ENCODE measurements around the gene IARS1. TPM values are rescaled to one million over a fixed set of nuclear protein-coding genes. Genes with fewer than 3 reads are reported as not detected.

The IARS1 gene
- 27.1 TPM for total RNA-seq (2013)
- polyA plus RNA-seq: 10 to 100 TPM in 2 of 3 donors, 1 to 10 TPM in 1; 7.1 to 24.2 (median 22.8) TPM
- 11.6 and 13.8 TPM in 2 replicates for polyA minus RNA-seq
- total RNA-seq: 44.2 to 251 (median 129) reads per million in 11 experiments

GRCh38 chr9:92293452-92294296 is at the start of gene IARS1:
TSS of gene IARS1 (minus strand) at chr9:92293697. CDS start at chr9:92289419, 4,278 bp downstream.
- H4K20me1 ChIP-seq (ENCODE audit: insufficient read depth, low read length): no peaks in the 10 kb centered on the region
- peak within 1 kb of the TSS; percentile 92 for H3K4me2 ChIP-seq (replicated peaks; ENCODE audit: extremely low read depth, low read length, poor library complexity, severe bottlenecking)
- H3K36me3 ChIP-seq (replicated peaks in 1 of 2; ENCODE audit: control insufficient read depth in 1 of 2, insufficient read depth in 2 of 2, low read length in 2 of 2): peaks cover 19 to 34% of the 10 kb centered on the region in 2 donors
- H3K4me3 Mint-ChIP-seq: peak within 1 kb of the TSS; percentile 92 to 97
- peaks cover 14 to 23% of the 10 kb centered on the region in 2 donors for H3K4me1 ChIP-seq (ENCODE audit: control insufficient read depth in 1 of 2, insufficient read depth in 2 of 2, low read length in 2 of 2)
- DNase-seq: peak; percentile 98
- H3K9ac ChIP-seq (ENCODE audit: insufficient read depth, low read length, poor library complexity, severe bottlenecking): peak within 1 kb of the TSS; percentile 73
- intact Hi-C loops (cut with micrococcal nuclease): loop anchor here (2.0 to 10.0 kb wide), 3 partner anchors 31 to 179 kb away; partner anchors contain the start of genes CENPP (in 2 of the 2), NOL8 (in 2 of the 2) and SPTLC1 (in 2 of the 2)
- H3K27ac Mint-ChIP-seq: peak within 1 kb of the TSS; percentile 82 to 95 (median 91)
- peak; percentile 26 for TF ChIP-seq CTCF (IDR thresholded peaks at IDR 0.05)
- WGBS (ENCODE audit: insufficient coverage): under 1% methylated on average over 52 of the region's 63 CpGs
- H2AFZ ChIP-seq (ENCODE audit: insufficient read depth, low read depth, low read length, poor library complexity, severe bottlenecking): peak within 1 kb of the TSS; percentile 95
- H3K27ac ChIP-seq (ENCODE audit: low read depth in 1 of 2, low read length in 2 of 2): peak within 1 kb of the TSS; percentile 73 to 89
- peaks cover 20% of the 10 kb centered on the region for H3K4me1 Mint-ChIP-seq
- no peaks in the 10 kb centered on the region for H3K9me3 ChIP-seq (replicated peaks in 1 of 2; ENCODE audit: control insufficient read depth in 1 of 2, insufficient read depth in 1 of 2, low read length in 2 of 2)
- peak within 1 kb of the TSS; percentile 79 to 93 (median 84) for H3K4me3 ChIP-seq (replicated peaks in 1 of 3; ENCODE audit: low read depth in 2 of 3, low read length in 3 of 3)
- peaks cover 18 to 21% of the 10 kb centered on the region in 2 donors for H3K36me3 Mint-ChIP-seq
- no peaks in the 10 kb centered on the region for H3K9me3 Mint-ChIP-seq
- peaks cover 42% of the 10 kb centered on the region for H3K79me2 ChIP-seq (ENCODE audit: insufficient read depth, low read length)
- no peaks in the 10 kb centered on the region for H3K27me3 ChIP-seq (ENCODE audit: control insufficient read depth in 2 of 2, insufficient read depth in 2 of 2, low read length in 2 of 2)
- H3K27me3 Mint-ChIP-seq (ENCODE audit: low read depth in 3 of 3): no peaks in the 10 kb centered on the region

- no peak overlapping the region for H3K27ac Mint-ChIP-seq
- Histone ChIP-seq H3K9ac (ENCODE audit: insufficient read depth, low read length, poor library complexity, severe bottlenecking) (no peak overlapping the region), H2AFZ (ENCODE audit: insufficient read depth, low read depth, low read length, poor library complexity, severe bottlenecking) (no peak overlapping the region), H3K27me3 (ENCODE audit: control insufficient read depth in 2 of 2, insufficient read depth in 2 of 2, low read length in 2 of 2) (no peaks in the 10 kb centered on the region), H3K9me3 (replicated peaks in 1 of 2; ENCODE audit: control insufficient read depth in 1 of 2, insufficient read depth in 1 of 2, low read length in 2 of 2) (no peaks in the 10 kb centered on the region), H3K79me2 (ENCODE audit: insufficient read depth, low read length) (no peaks in the 10 kb centered on the region), H4K20me1 (ENCODE audit: insufficient read depth, low read length) (no peaks in the 10 kb centered on the region), H3K4me3 (replicated peaks in 1 of 3; ENCODE audit: low read depth in 2 of 3, low read length in 3 of 3) (no peak overlapping the region), H3K4me1 (ENCODE audit: control insufficient read depth in 1 of 2, insufficient read depth in 2 of 2, low read length in 2 of 2) (no peaks in the 10 kb centered on the region), H3K4me2 (replicated peaks; ENCODE audit: extremely low read depth, low read length, poor library complexity, severe bottlenecking) (no peak overlapping the region), H3K36me3 (replicated peaks in 1 of 2; ENCODE audit: control insufficient read depth in 1 of 2, insufficient read depth in 2 of 2, low read length in 2 of 2) (peaks cover 0 to 37% of the 10 kb centered on the region in 2 donors), H3K27ac (ENCODE audit: low read depth in 1 of 2, low read length in 2 of 2) (no peak overlapping the region)
- DNase-seq: no peak
- H3K4me3 Mint-ChIP-seq: no peak overlapping the region
- intact Hi-C loops (cut with micrococcal nuclease): no loop called here
- no peaks in the 10 kb centered on the region for H3K4me1 Mint-ChIP-seq
- no peak for TF ChIP-seq CTCF (IDR thresholded peaks at IDR 0.05)
- H3K27me3 Mint-ChIP-seq (ENCODE audit: low read depth in 3 of 3): no peaks in the 10 kb centered on the region
- no CpG with 5 or more reads among the region's 1 CpG for WGBS (ENCODE audit: insufficient coverage)
- H3K9me3 Mint-ChIP-seq: peaks cover 0 to 6% (median 2%) of the 10 kb centered on the region in 7 donors
- H3K36me3 Mint-ChIP-seq: peaks cover 28 to 41% of the 10 kb centered on the region in 2 donors
Measured at GRCh38 chr9:92342825-92343488, 49.5 kb upstream of the IARS1 start.
